ENCODE measurements around the gene USB1.

DNA sequence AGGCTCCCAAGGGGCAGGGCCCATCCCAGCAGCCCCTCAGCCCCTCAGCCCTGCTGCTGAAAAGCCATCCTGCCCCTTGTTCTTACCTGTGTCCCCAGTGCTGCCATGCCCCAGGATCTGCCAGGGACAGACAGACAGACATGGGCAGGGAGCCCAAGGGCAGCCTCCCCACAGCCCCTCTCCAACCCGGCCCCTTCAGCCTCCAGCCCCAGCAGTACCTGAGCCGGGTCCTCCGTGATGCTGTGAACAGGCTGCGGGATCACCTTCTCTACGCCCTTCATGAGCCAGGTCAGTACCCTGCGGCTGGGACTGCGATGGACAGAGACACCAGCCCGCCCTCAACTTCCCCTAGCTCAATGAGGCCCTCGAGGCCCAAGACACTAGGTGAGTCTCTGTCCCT, 38.5 kb upstream of the USB1 start:
- TF ChIP-seq EZH2 (IDR thresholded peaks at IDR 0.05; ENCODE audit: insufficient read depth, low read length), result no peak
- TF ChIP-seq, protein P1, sequence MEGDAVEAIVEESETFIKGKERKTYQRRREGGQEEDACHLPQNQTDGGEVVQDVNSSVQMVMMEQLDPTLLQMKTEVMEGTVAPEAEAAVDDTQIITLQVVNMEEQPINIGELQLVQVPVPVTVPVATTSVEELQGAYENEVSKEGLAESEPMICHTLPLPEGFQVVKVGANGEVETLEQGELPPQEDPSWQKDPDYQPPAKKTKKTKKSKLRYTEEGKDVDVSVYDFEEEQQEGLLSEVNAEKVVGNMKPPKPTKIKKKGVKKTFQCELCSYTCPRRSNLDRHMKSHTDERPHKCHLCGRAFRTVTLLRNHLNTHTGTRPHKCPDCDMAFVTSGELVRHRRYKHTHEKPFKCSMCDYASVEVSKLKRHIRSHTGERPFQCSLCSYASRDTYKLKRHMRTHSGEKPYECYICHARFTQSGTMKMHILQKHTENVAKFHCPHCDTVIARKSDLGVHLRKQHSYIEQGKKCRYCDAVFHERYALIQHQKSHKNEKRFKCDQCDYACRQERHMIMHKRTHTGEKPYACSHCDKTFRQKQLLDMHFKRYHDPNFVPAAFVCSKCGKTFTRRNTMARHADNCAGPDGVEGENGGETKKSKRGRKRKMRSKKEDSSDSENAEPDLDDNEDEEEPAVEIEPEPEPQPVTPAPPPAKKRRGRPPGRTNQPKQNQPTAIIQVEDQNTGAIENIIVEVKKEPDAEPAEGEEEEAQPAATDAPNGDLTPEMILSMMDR (IDR thresholded peaks at IDR 0.05; ENCODE audit: insufficient read depth, low read depth, low read length), result no peak

Measured in astrocyte (in vitro differentiated cells and primary cell).